Measurements from ENCODE around the gene EFNA5. TPM values are rescaled to one million over a fixed set of nuclear protein-coding genes. Genes with fewer than 3 reads are reported as not detected.

EFNA5 gene
- total and polyA plus RNA-seq, 2 of the 8 experiments (the other 6 are each of a cell fraction or from before 2014, with no cell fraction given), result 9.6 to 21.8 TPM

DNA sequence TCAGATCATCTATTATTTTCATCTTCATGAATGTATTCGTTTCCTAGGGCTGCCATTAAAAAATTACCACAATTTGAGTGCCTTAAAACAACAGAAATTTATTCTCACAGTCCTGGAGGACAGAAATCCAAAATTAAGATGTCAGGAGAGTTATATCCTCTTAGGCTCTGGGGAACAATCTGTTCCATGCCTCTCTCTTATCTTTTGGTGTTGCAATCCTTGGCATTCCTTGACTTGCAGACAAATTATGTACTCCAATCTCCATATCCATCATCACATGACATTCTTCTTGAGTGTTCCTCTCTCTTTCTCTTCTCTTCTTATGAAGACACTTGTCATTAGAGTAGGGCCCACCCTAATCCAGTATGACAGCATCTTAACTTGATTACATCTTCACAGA lies 339.4 kb downstream of the EFNA5 start (continued):
- TF ChIP-seq RXRA (IDR thresholded peaks at IDR 0.05; ENCODE audit: insufficient read depth, low read depth, low read length), result no peak
- no peak for TF ChIP-seq TEAD4 (IDR thresholded peaks at IDR 0.05; ENCODE audit: low read depth, low read length)
- TF ChIP-seq SUZ12 (IDR thresholded peaks at IDR 0.05; ENCODE audit: low read length), result no peak
- TF ChIP-seq BACH1 (IDR thresholded peaks at IDR 0.05; ENCODE audit: low read length), result no peak

All from H1 (cell line).